Measurements from ENCODE around the gene NMNAT3. TPM values are rescaled to one million over a fixed set of nuclear protein-coding genes. Genes with fewer than 3 reads are reported as not detected.

Gene NMNAT3
- total RNA-seq, 1 donor from 2014 or later, result 1.5 TPM

- DNase-seq (ENCODE audit: extremely low read depth, low read depth, low spot score), result no peak
Measured at GRCh38 chr3:139524841-139525636, 152.7 kb downstream of the NMNAT3 start.

DNA sequence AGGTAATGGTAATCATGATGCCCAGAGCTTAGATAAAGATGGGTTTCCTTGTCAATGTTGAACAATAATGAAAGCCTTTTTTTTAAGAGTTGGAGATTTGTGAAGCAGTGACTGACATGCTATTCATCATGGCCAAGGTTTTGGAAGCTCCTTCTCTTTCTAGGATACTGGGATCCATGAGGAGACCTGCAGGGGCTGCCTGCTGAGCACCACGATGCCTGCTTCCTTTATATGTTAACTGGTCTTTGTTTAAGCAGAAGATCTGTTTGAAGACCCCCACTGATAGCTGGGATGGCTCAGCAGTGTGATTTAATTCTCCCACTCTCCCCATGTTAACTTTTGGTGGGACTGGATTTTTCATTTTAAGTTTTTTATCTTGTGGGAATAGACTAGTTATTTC lies 154.1 kb downstream of the NMNAT3 start:
- DNase-seq (ENCODE audit: extremely low read depth, low read depth, low spot score), result no peak

DNA sequence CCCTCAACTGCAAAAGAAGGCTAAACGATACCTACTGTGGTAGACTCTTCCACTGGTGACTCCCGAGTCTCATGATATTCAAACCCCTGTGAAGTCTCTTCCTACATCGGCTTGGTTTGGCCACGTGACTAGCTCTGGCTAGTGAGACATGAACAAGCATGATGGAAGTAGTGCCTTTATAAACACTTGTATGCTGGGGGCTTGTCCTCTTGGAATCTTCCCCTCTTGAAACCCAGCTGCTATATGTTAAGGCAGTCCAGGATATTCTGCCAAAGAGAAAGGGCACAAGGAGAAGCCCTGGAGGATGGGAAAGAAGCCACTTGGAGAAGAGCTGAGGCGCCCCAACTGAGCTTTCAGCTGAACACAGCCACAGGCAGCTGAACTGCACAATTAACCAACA lies 154.6 kb downstream of the NMNAT3 start:
- no peak for DNase-seq (ENCODE audit: extremely low read depth, low read depth, low spot score)

GRCh38 chr3:139522421-139522820 lies 155.4 kb downstream of the NMNAT3 start:
- no peak for DNase-seq (ENCODE audit: extremely low read depth, low read depth, low spot score)

GRCh38 chr3:139521816-139522215 lies 156.0 kb downstream of the NMNAT3 start:
- DNase-seq (ENCODE audit: extremely low read depth, low read depth, low spot score), result no peak

DNA sequence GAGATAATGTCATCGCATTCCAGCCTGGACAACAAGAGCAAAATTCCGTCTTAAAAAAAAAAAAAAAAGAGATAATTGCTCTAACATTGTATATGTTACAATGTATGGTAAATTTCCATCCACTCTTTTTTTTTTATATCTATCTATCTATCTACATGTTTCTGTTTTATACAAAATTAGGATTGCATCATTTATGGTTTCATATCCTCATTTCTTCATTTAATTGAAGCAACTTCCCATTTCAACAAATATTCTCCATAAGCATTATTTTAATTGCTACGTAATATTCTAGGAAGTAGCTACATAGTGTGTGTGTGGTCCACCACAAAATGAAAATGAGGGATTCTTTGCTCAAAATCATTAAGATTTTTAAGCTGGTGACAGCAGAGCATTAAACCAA lies 156.6 kb downstream of the NMNAT3 start:
- no peak for DNase-seq (ENCODE audit: extremely low read depth, low read depth, low spot score)

DNA sequence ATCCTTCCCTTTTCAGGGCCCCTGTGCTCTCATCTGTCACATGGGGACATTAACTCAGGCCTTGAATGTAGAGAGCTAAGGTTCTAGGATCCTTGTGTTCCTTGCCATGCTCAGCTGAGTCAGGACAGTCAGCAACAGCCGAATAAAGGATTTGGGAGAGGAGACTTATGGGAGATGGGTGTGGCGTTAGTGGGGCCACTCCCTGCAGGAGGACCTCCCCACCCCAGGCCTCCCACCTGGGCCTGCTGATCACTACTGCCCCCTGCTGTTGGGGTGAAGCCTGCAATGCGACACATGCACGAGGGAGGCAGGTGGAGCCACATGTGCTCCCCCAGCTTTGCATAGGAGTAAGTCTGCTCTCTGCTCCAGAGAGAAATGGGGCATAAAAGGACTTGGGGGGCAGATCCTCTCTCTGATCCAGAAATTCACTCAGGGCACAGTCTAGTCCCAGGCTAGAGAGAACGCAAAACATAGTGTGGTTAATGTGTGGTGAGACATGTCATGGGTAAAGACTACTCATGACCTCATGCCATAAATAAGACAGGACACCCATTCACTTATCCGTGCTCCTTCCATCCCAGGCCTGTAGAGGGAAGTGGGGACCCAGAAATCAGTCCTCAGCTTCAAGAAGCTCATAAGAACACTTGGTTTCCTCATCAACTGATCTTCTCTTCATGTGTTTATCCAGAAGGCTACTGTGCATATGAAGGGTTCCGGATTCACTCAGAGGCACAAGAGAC lies 157.6 kb downstream of the NMNAT3 start:
- DNase-seq (ENCODE audit: extremely low read depth, low read depth, low spot score), result no peak

GRCh38 chr3:139518926-139519842 lies 158.6 kb downstream of the NMNAT3 start:
- no peak for DNase-seq (ENCODE audit: extremely low read depth, low read depth, low spot score)

- DNase-seq (ENCODE audit: extremely low read depth, low read depth, low spot score), result no peak
Measured at GRCh38 chr3:139518306-139518705, 159.5 kb downstream of the NMNAT3 start.

DNA sequence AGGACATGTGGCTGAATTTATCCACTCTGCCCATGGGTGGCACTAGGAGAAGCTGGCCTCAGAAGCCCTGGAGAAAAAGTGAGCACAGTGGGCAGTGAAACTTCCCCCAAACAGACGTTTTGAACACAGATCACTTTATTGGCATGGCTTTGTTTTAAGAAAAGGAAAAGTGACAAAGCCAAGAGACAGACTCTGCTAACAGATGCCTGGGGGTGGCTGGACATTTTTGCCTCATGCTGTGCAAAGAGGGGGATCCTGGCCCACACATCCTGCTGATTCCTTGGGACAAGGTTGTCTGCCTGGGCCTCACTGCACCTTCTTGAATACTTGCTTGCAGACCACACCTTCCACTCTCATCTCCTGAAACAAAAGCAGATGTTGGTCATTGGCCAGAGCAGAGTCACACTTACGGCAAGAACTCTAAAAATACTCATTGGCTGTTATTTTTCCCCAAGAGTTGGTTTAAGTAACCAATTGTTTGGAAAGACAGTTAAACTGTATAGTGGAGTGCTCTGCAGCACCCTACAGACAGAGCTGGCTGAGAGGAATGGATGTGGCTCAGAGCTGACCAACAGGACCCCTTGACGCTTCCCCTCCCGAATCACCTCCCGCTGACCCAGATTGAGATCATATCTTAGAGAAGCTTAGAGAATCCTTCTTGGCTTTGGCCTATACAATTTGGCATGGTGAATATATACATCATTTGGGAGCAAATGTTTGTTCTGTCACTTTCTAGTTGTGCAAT lies 160.3 kb downstream of the NMNAT3 start:
- no peak for DNase-seq (ENCODE audit: extremely low read depth, low read depth, low spot score)

DNA sequence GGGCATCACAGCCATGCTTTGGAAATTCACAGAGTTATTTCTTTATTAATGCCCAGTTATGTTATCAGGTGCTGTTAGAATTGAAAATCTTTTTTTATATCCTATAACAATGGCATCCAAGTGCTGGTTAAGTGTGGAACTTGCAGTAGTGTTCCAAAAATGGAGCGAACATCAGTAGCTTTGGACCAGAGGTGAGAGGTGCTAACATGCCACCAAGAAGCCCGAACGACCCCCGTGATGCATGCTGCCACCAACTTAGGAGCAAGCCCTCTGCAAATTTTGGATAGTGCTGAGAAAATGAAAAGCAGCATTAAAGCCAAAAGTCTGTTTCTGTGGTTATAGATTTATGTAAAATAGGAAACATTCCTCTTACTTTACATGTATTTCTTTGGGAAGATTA lies 163.0 kb downstream of the NMNAT3 start:
- DNase-seq (ENCODE audit: extremely low read depth, low read depth, low spot score), result no peak

Other genes with a start within 250 kb of the NMNAT3 start
- gene RBP2, start 201.5 kb downstream of the NMNAT3 start, total RNA-seq, result not detected in 2 replicates
- gene RBP1, start 138.2 kb downstream of the NMNAT3 start, total RNA-seq, result 40.7 and 46.1 TPM in 2 replicates

All from glomerular endothelial cell (primary cell).